Activated T-helper 1 cell treated with Interleukin-2 at 50 U/mL for 16 hours (primary cell): ENCODE data around the gene POPDC3.
"Not testable (repeated sequence)": the region's sequence is repeated elsewhere in the genome, so short reads cannot be mapped to it uniquely, and the experiment has no call there.

Experiments
- DNase-seq: peaks from one replicate; pipeline ENCODE4 v3.0.0-alpha.2; 2020; ENCODE audit warnings: low read depth

Gene POPDC3

GRCh38 chr6:105179244-105180065 is at the start of gene POPDC3:
Gene POPDC3 (minus strand): TSS chr6:105180014. CDS start chr6:105161909, 18,105 bp downstream.
- no peak for DNase-seq

GRCh38 chr6:105227295-105227767 is 47.5 kb upstream of the POPDC3 start:
- DNase-seq, result no peak

GRCh38 chr6:105226598-105227294 is 46.9 kb upstream of the POPDC3 start:
- DNase-seq, result no peak

GRCh38 chr6:105223242-105223641 is 43.4 kb upstream of the POPDC3 start:
- no peak for DNase-seq

- DNase-seq, result not testable (repeated sequence)
Observed at GRCh38 chr6:105221219-105221618, 41.4 kb upstream of the POPDC3 start.

GRCh38 chr6:105220186-105220585 is 40.4 kb upstream of the POPDC3 start:
- DNase-seq, result no peak

GRCh38 chr6:105219218-105219617 is 39.4 kb upstream of the POPDC3 start:
- DNase-seq, result not testable (repeated sequence)

GRCh38 chr6:105215506-105215905 is 35.7 kb upstream of the POPDC3 start:
- no peak for DNase-seq

GRCh38 chr6:105214668-105215067 is 34.9 kb upstream of the POPDC3 start:
- DNase-seq, result no peak

- no peak for DNase-seq
Observed at GRCh38 chr6:105213272-105213671, 33.5 kb upstream of the POPDC3 start.

GRCh38 chr6:105212587-105212986 is 32.8 kb upstream of the POPDC3 start:
- DNase-seq, result no peak

- DNase-seq, result no peak
Observed at GRCh38 chr6:105211831-105212230, 32.0 kb upstream of the POPDC3 start.

- DNase-seq, result no peak
Observed at GRCh38 chr6:105210932-105211531, 31.2 kb upstream of the POPDC3 start.

GRCh38 chr6:105209950-105210706 is 30.3 kb upstream of the POPDC3 start:
- no peak for DNase-seq

- DNase-seq, result no peak
Observed at GRCh38 chr6:105207524-105208269, 27.9 kb upstream of the POPDC3 start.

- DNase-seq, result no peak
Observed at GRCh38 chr6:105204768-105205167, 25.0 kb upstream of the POPDC3 start.

- DNase-seq, result no peak
Observed at GRCh38 chr6:105204331-105204730, 24.5 kb upstream of the POPDC3 start.

- DNase-seq, result no peak
Observed at GRCh38 chr6:105202486-105202885, 22.7 kb upstream of the POPDC3 start.

- no peak for DNase-seq
Observed at GRCh38 chr6:105200133-105200730, 20.4 kb upstream of the POPDC3 start.

- DNase-seq, result no peak
Observed at GRCh38 chr6:105199711-105200110, 19.9 kb upstream of the POPDC3 start.

GRCh38 chr6:105196076-105196475 is 16.3 kb upstream of the POPDC3 start:
- no peak for DNase-seq
